GM21737 (cell line): ENCODE data around the gene EXOC6B.

Source experiments
- ATAC-seq: cut with Tn5 transposase; IDR thresholded peaks from one replicate; pipeline ENCODE4 v1.9.1; 2021; ENCODE audit warnings: mild to moderate bottlenecking, moderate library complexity; ENCODE audit not compliant: unreplicated experiment

EXOC6B gene

GRCh38 chr2:72388263-72388662 is 437.6 kb downstream of the EXOC6B start:
- ATAC-seq, result no peak

- ATAC-seq, result no peak
Measured at GRCh38 chr2:72386288-72386687, 439.5 kb downstream of the EXOC6B start.

DNA sequence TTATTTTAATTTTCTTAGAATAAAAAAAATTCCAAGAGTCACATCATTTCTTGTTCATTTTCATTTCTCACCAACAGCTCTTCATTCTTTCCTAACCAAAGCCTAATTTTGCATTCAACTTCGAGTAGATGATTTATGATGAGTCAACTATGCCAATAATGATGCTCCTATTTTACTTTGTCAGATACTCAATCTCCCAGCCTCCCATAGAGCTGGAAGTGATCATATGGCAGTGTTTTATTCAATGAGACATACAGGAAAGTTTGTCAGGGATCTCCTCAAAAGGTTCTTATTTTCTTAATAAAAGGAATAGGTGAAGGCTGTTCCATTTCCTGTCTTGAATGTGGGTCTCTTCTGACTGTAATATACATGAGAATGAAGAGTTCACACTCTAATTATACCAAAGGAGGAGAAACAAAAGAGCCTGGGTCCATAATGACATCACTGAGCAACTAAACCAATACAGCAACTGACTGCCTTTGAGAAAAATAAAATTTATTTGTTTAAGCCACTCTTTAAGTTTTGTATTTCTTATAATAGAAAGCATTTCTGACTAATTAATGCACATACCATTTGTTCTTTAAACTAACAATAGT is 447.0 kb downstream of the EXOC6B start:
- ATAC-seq, result no peak

GRCh38 chr2:72367530-72368225 is 458.2 kb downstream of the EXOC6B start:
- no peak for ATAC-seq

DNA sequence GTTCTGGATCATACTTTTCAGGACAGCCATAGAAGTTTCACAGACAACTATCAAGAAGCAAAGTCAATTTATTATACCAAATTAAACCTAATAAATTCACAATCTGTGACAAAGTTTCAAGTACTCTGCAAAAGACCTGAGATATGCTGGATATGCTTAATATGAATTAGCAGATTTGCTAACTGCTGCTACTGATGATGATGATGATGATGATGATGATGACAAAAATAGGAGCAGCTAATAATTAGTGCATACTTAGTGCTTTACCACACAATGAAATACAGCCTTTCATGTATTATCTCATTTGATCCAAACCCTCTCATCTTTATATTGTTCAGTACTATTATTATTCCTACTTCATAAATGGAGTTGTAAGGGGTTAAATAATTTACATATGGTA is 462.4 kb downstream of the EXOC6B start:
- no peak for ATAC-seq

DNA sequence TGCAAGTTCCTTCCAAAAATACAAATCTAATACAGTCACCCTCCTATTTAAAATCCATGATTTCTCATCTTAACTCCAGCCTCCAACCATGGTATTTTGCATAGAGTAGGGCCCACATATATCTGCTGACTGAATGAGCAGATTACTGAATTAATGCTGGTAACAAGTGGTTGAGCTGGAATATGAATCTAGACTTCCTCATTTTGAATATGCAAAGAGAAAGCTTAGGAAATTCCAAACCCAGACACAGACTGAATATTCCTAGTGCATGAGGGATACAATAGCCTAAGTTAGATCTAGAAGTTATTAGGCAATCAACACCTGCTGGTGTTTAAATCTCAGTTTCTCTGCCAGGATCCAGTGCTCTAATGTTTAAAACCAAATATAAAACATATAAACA is 463.1 kb downstream of the EXOC6B start:
- ATAC-seq, result no peak

GRCh38 chr2:72361521-72361920 is 464.3 kb downstream of the EXOC6B start:
- ATAC-seq, result no peak

GRCh38 chr2:72361042-72361441 is 464.8 kb downstream of the EXOC6B start:
- ATAC-seq, result no peak

DNA sequence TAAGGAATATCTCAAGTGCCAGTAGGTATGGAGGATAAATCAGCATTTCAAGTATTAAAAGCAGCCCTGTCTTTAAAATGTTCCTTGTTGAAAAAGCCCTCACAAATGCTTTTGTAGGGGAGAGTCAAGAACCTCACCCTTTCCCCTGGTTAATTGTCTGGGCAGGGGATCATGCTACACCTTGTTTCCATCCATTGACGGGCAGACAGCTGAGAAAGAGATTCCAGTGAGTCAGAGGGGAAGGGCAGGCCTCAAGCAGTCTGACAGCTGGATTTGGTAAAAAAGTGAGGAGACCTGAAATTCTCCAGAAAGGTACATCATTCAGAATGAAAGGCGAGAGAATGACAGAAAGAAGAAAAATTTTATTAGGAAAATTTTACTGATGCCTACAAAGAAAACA is 475.0 kb downstream of the EXOC6B start:
- no peak for ATAC-seq

- ATAC-seq, result no peak
Measured at GRCh38 chr2:72349016-72349415, 476.8 kb downstream of the EXOC6B start.

DNA sequence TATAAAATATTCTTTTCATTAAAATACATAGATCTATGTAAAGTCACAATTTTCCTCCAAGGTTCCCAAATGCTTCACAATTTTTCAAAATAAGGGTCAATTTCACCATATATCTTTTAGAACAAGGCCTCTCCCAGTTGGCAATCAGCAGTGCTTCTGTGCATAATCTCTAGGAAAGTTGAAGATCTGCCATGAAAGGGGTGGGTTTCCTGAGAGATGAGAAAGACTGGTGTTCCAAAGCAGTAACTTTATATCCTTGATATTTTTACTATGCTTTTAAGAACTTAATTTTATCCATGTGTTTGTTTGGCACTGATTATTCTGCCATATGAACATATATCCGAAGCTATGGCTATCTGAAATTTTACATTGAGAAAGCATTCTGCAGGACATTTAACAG is 478.8 kb downstream of the EXOC6B start:
- no peak for ATAC-seq

DNA sequence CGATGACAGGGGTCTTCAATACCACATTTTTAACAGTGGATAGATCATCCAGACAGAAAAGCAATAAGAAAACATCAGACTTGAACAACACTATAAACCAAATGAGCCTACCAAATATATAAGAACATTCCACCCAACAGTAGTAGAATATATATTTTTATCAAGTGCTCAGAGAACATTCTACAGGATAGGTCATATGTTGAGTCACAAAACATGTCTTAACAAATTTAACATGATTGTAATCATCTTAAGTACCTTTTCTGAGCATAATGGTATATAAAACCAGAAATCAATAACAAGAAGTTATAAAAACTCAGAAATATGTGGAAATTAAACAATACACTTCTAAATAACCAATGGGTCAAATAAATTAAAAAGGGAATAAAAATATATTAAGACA is 484.2 kb downstream of the EXOC6B start:
- no peak for ATAC-seq

GRCh38 chr2:72340665-72341064 is 485.2 kb downstream of the EXOC6B start:
- no peak for ATAC-seq

GRCh38 chr2:72338076-72338475 is 487.8 kb downstream of the EXOC6B start:
- ATAC-seq, result no peak

- no peak for ATAC-seq
Measured at GRCh38 chr2:72332720-72333119, 493.1 kb downstream of the EXOC6B start.

DNA sequence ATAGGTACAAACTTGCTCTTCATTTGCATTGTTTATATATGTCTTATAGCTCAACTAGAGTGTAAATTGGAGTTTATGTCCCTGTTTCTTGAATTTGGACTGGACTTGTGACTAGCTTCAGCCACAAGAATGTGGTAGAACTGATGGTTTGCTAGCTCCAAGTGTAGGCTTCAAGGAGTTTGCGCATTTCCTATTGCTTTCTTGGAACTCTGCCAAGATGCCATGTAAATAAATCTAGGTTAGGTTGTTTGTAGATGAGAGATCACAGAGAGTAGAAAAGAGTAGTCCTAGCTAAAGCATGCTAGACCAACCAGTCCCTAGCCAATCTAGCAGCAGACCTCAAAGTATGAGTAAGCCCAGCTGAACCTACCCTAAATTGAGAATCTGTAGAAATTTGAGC is 495.2 kb downstream of the EXOC6B start:
- no peak for ATAC-seq

GRCh38 chr2:72326759-72327158 is 499.1 kb downstream of the EXOC6B start:
- ATAC-seq, result no peak

- ATAC-seq, result peak; percentile 57
Measured at GRCh38 chr2:72325592-72326422, 500.0 kb downstream of the EXOC6B start.

GRCh38 chr2:72316774-72317173 is 509.1 kb downstream of the EXOC6B start:
- no peak for ATAC-seq

- ATAC-seq, result no peak
Measured at GRCh38 chr2:72300147-72300684, 525.6 kb downstream of the EXOC6B start.

GRCh38 chr2:72293620-72294019 is 532.2 kb downstream of the EXOC6B start:
- no peak for ATAC-seq

DNA sequence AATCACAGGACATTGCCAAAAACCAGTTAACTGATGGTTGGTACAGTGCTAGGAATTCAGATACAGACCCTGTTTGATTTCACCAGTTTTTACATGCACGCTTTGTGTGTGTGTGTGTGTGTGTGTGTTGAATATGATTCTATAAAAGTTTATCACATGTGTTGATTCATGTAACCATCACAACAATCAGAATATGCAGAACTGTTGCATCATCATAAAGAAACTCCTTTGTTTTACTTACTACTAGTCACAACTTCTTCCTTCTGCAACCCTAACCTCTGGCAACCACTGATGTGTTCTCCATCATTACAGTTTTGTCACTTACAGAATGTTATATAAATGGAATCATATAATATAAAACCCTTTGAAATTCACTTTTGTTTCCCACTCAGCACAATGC is 533.4 kb downstream of the EXOC6B start:
- no peak for ATAC-seq
